Lung (tissue), 12 donors: Measurements from ENCODE around the gene MLIP. TPM values are rescaled to one million over a fixed set of nuclear protein-coding genes. Genes with fewer than 3 reads are reported as not detected.

ENCODE experiments used
- ATAC-seq: fragments of 200-7000 bp; cut with Tn5 transposase; one replicate; pipeline ENCODE4 v1.9.1; 2020; ENCODE audit warnings: moderate number of reproducible peaks; ENCODE audit not compliant: insufficient read depth, low FRiP score
- DNase-seq, 3 donors: peaks; one replicate each; pipeline ENCODE4 v3.0.0-alpha.2; 2013 to 2017
- H3K27ac ChIP-seq, 2 donors: one replicate each; pipeline ENCODE4 v1.5.1; 2013; ENCODE audit warnings: mild to moderate bottlenecking in 2 of 2, moderate library complexity in 2 of 2, control low read depth in 1 of 2, inconsistent platforms in 1 of 2, low read depth in 1 of 2, low read length in 1 of 2
- H3K27me3 ChIP-seq, 3 donors: one replicate each; pipeline ENCODE4 v1.5.1; 2013; ENCODE audit warnings: low read length in 2 of 3; ENCODE audit not compliant: control insufficient read depth in 3 of 3, insufficient read depth in 3 of 3
- H3K36me3 ChIP-seq, 4 donors: one replicate each; pipeline ENCODE4 v1.5.1; 2013; ENCODE audit warnings: low read length in 4 of 4, mild to moderate bottlenecking in 1 of 4, moderate library complexity in 1 of 4; ENCODE audit not compliant: control insufficient read depth in 4 of 4, insufficient read depth in 4 of 4
- H3K4me1 ChIP-seq, 5 donors: one replicate each; pipeline ENCODE4 v1.5.1; 2013; ENCODE audit warnings: low read length in 5 of 5, mild to moderate bottlenecking in 2 of 5, moderate library complexity in 1 of 5; ENCODE audit not compliant: control insufficient read depth in 5 of 5, insufficient read depth in 5 of 5
- H3K4me3 ChIP-seq: one replicate; pipeline ENCODE4 v1.5.1; 2013; ENCODE audit warnings: mild to moderate bottlenecking, control low read depth, moderate library complexity
- H3K9ac ChIP-seq, 2 donors: one replicate each; pipeline ENCODE4 v1.5.1; 2013; ENCODE audit warnings: low read length in 2 of 2, control low read depth in 1 of 2; ENCODE audit not compliant: insufficient read depth in 1 of 2
- H3K9me3 ChIP-seq, 4 donors: one replicate each; pipeline ENCODE4 v1.5.1; 2013; ENCODE audit warnings: low read length in 3 of 4, mild to moderate bottlenecking in 1 of 4, moderate library complexity in 1 of 4; ENCODE audit not compliant: control insufficient read depth in 4 of 4, insufficient read depth in 3 of 4
- CTCF ChIP-seq: IDR thresholded peaks from 2 replicates; pipeline ENCODE4 v1.5.1; 2012; ENCODE audit warnings: mild to moderate bottlenecking; ENCODE audit errors: control extremely low read depth, extremely low read depth
- WGBS, 2 donors: extraction: QIAGEN DNeasy Blood & Tissue Kit; methylation state at CpG; one replicate each; pipeline ENCODE4 v1.1.7; 2013; 5-methylcytosine and 5-hydroxymethylcytosine counted together
- polyA plus RNA-seq, 2 donors: library from polyadenylated mRNA; stranded (reverse); fragments of 200-250 nt; gene quantifications; one replicate each; pipeline ENCODE4 v1.2.1, GENCODE V29; 2013
- total RNA-seq, 2 donors: library from RNA; depleted of rRNA in 1 of 2; stranded (reverse); fragments of >200 nt in 1 of 2; gene quantifications; one replicate each; pipeline ENCODE4 v1.2.1, GENCODE V29; 2014 to 2021
- donor health status: control.
- donor health status: control.
- donor health status: Bipolar disorder and iron deficiency.
- donor health status: healthy.
- donor health status: DM: yes; HTN: yes; CAD: no.

Gene MLIP
- total and polyA plus RNA-seq, 4 donors = 0.16 to 1.3 (median 0.35) TPM

GRCh38 chr6:54294965-54295532, 183.8 kb downstream of the MLIP start:
- Histone ChIP-seq H3K36me3 (no peaks in the 10 kb centered on the region), H3K4me3 (no peak overlapping the region), H3K9me3 (peaks cover 0 to 7% (median 0%) of the 10 kb centered on the region in 4 donors), H3K9ac (no peak overlapping the region), H3K27ac (no peak overlapping the region), H3K27me3 (no peaks in the 10 kb centered on the region), H3K4me1 (no peaks in the 10 kb centered on the region)
- TF ChIP-seq CTCF = no peak
- 90 to 91% methylated on average over 8 of the region's 8 CpGs for WGBS, 2 donors
- no peak for ATAC-seq
- no peak for DNase-seq

GRCh38 chr6:54299542-54300269, 188.5 kb downstream of the MLIP start:
- H3K36me3 ChIP-seq = no peaks in the 10 kb centered on the region
- DNase-seq (no peak), ATAC-seq (no peak)
- no peak overlapping the region for H3K27ac ChIP-seq
- peaks cover 0 to 7% (median 0%) of the 10 kb centered on the region in 4 donors for H3K9me3 ChIP-seq
- 79 to 84% methylated on average over 2 of the region's 2 CpGs for WGBS, 2 donors
- H3K9ac ChIP-seq = no peak overlapping the region
- no peaks in the 10 kb centered on the region for H3K27me3 ChIP-seq
- TF ChIP-seq CTCF = no peak
- no peak overlapping the region for H3K4me3 ChIP-seq
- H3K4me1 ChIP-seq = no peaks in the 10 kb centered on the region

GRCh38 chr6:54301770-54302169, 190.5 kb downstream of the MLIP start:
- DNase-seq (no peak), ATAC-seq (no peak)
- H3K36me3 ChIP-seq = no peaks in the 10 kb centered on the region
- H3K27ac ChIP-seq = no peak overlapping the region
- no peak overlapping the region for H3K9ac ChIP-seq
- H3K9me3 ChIP-seq = no peaks in the 10 kb centered on the region
- H3K4me1 ChIP-seq = no peaks in the 10 kb centered on the region
- H3K4me3 ChIP-seq = no peak overlapping the region
- H3K27me3 ChIP-seq = no peaks in the 10 kb centered on the region
- no peak for TF ChIP-seq CTCF
